Measurements from ENCODE around the gene RNASEH2B.

RNASEH2B gene

DNA sequence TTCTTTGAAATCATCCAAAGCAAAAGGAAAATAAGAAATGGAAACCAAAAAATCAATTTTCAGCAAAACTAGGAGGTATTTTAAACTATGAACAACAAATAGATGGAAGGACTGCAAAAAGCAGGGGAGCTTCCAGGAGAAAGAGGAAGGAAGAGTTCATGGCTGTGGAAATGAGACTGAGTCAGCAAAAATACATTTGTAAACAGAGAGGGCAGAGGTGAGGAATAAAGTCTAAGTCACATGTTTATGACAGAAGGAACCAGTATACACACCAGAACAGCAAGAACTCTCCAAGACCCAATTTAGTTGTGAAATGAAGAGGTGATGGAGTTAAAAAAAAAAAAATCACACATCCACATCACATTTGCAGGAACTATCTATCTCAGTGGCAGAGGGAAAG is 69.6 kb downstream of the RNASEH2B start:
- H3K4me3 ChIP-seq (ENCODE audit: insufficient read length, low read depth) = no peak overlapping the region
- H3K36me3 ChIP-seq (ENCODE audit: insufficient read depth, insufficient read length, low read length) = no peaks in the 10 kb centered on the region
- H3K9me3 ChIP-seq (ENCODE audit: insufficient read depth, low read length) = no peaks in the 10 kb centered on the region
- TF ChIP-seq SUZ12 (IDR thresholded peaks at IDR 0.05; ENCODE audit: extremely low read depth, insufficient read depth, insufficient read length) (no peak), ZNF274 (IDR thresholded peaks at IDR 0.05; ENCODE audit: low read depth, low read length) (no peak), YY1 (IDR thresholded peaks at IDR 0.05; ENCODE audit: insufficient read depth, insufficient read length) (no peak)
- H3K27me3 ChIP-seq (ENCODE audit: insufficient read depth, insufficient read length) = no peaks in the 10 kb centered on the region
- DNase-seq (ENCODE audit: low read depth, low spot score) = no peak
- H3K4me1 ChIP-seq (ENCODE audit: insufficient read depth, insufficient read length) = no peaks in the 10 kb centered on the region
- no peak overlapping the region for H3K9ac ChIP-seq (ENCODE audit: insufficient read length, low read depth)

DNA sequence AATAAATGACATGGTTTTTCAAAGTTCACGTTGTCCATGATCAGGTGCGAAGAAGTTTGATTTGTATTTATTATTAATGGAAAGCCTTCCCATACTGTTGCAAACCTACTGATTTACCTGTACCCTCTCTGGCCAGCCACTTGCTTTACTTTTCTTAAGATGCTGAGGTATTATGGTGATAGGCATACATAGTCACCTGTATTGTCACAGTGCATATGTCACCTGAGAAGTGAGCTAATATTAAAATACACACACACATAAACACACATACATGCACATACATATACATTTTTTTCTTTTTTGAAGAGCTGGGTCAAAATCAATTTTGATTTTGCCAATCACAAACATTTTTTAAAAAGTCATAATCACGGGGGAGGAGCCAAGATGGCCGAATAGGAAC is 72.1 kb downstream of the RNASEH2B start:
- no peaks in the 10 kb centered on the region for H3K27me3 ChIP-seq (ENCODE audit: insufficient read depth, insufficient read length)
- DNase-seq (ENCODE audit: low read depth, low spot score) = no peak
- H3K36me3 ChIP-seq (ENCODE audit: insufficient read depth, insufficient read length, low read length) = no peaks in the 10 kb centered on the region
- peak overlapping the region; percentile 26 for H3K4me3 ChIP-seq (ENCODE audit: insufficient read length, low read depth)
- no peaks in the 10 kb centered on the region for H3K4me1 ChIP-seq (ENCODE audit: insufficient read depth, insufficient read length)
- no peak for TF ChIP-seq ZNF274 (IDR thresholded peaks at IDR 0.05; ENCODE audit: low read depth, low read length)
- TF ChIP-seq SUZ12 (IDR thresholded peaks at IDR 0.05; ENCODE audit: extremely low read depth, insufficient read depth, insufficient read length) = no peak
- no peak overlapping the region for H3K9ac ChIP-seq (ENCODE audit: insufficient read length, low read depth)
- H3K9me3 ChIP-seq (ENCODE audit: insufficient read depth, low read length) = no peaks in the 10 kb centered on the region

DNA sequence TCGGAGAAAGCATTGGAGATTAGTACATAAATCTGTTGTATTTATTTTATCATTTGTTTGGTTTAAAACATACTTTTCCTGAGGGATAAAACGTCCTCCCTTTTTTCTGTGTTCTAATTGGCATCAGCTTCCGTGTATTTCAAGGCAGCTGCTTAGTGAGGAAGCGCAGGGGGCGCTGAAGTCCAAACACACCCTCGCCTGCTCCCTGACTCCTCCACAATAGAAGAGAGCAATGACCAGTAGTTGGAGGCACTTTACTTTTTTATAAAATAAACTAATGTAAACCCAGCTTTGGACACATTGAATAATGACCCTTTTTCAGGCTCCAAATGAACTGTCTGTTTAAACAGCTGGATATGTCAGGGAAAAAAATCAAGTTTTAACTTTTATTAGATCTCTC is 79.9 kb downstream of the RNASEH2B start:
- peak; percentile 18 for DNase-seq (ENCODE audit: low read depth, low spot score)
- H3K4me3 ChIP-seq (ENCODE audit: insufficient read length, low read depth) = no peak overlapping the region
- H3K36me3 ChIP-seq (ENCODE audit: insufficient read depth, insufficient read length, low read length) = no peaks in the 10 kb centered on the region
- no peaks in the 10 kb centered on the region for H3K4me1 ChIP-seq (ENCODE audit: insufficient read depth, insufficient read length)
- H3K9me3 ChIP-seq (ENCODE audit: insufficient read depth, low read length) = no peaks in the 10 kb centered on the region
- no peaks in the 10 kb centered on the region for H3K27me3 ChIP-seq (ENCODE audit: insufficient read depth, insufficient read length)
- H3K9ac ChIP-seq (ENCODE audit: insufficient read length, low read depth) = no peak overlapping the region
- TF ChIP-seq ZNF274 (IDR thresholded peaks at IDR 0.05; ENCODE audit: low read depth, low read length) (no peak), YY1 (IDR thresholded peaks at IDR 0.05; ENCODE audit: insufficient read depth, insufficient read length) (no peak), SUZ12 (IDR thresholded peaks at IDR 0.05; ENCODE audit: extremely low read depth, insufficient read depth, insufficient read length) (no peak)

DNA sequence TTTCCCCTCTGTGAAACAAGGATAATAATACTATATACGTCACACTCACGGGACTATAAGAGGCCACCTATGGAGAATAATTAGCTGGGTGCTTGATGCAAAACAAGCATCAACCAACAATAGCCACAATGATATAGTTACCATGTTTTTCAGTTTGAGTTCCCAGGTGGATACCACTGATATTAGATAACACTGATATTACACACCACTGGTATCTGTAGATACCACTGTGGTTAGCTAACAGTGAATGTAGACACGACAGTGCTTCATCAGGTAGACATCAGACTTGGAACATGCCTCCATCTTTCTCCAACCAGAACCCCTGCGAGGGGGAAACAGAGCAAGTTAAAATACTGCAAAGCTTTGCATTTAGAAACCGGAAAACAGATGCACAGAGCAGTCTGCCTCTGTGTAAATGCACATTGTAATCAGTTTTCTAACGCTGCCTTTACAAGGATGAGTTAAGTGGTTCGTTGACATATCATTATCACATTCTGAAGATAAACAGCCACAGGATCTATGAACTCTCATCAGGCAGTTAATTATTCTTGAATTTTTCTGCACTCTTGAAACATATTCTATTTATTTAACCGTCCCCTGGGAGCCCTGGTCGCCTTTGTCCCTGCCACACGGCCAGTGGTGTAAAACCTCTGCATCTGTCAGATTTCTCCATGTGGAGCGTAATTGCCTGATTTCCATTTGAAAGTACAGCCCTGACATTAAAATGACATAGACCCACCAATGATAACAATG is 80.7 kb downstream of the RNASEH2B start:
- Histone ChIP-seq H3K4me1 (ENCODE audit: insufficient read depth, insufficient read length) (no peaks in the 10 kb centered on the region), H3K9ac (ENCODE audit: insufficient read length, low read depth) (no peak overlapping the region), H3K4me3 (ENCODE audit: insufficient read length, low read depth) (no peak overlapping the region), H3K9me3 (ENCODE audit: insufficient read depth, low read length) (no peaks in the 10 kb centered on the region), H3K27me3 (ENCODE audit: insufficient read depth, insufficient read length) (no peaks in the 10 kb centered on the region), H3K36me3 (ENCODE audit: insufficient read depth, insufficient read length, low read length) (no peaks in the 10 kb centered on the region)
- no peak for DNase-seq (ENCODE audit: low read depth, low spot score)
- no peak for TF ChIP-seq SUZ12 (IDR thresholded peaks at IDR 0.05; ENCODE audit: extremely low read depth, insufficient read depth, insufficient read length)
- TF ChIP-seq YY1 (IDR thresholded peaks at IDR 0.05; ENCODE audit: insufficient read depth, insufficient read length) = no peak
- no peak for TF ChIP-seq ZNF274 (IDR thresholded peaks at IDR 0.05; ENCODE audit: low read depth, low read length)

DNA sequence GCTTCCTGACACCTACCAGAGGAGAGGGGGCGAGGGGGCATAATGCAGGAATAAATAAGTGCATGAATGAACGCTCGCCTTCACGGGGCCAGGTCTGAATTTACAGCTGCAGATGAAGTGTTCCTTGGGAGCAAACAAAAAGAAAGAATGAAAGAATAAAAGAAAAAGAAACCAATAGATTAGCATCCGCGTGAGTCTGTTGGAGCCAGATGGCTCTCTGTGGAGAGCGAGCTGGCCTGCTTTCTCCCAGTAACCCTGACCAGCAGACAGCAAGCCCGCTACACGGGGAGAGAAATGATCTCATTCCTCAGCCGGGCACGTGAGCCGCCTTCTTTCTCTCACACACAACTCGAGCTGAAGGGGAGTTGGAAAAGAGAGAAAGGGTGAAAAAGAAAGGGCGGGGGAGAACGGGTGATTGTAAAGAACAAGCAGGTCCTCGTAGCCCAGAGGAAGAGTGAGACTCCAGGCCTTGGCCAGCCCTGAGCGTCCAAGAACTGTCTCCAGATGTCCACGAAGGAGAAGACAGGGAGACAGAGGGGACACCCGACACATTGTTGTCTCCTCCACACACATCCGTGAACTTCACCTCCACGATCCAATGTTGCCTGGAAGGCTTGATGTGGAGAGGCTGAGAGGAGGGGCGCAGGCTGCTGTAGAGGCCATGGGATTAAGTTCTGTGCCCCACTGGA is 81.4 kb downstream of the RNASEH2B start:
- Histone ChIP-seq H3K9ac (ENCODE audit: insufficient read length, low read depth) (no peak overlapping the region), H3K4me3 (ENCODE audit: insufficient read length, low read depth) (no peak overlapping the region), H3K36me3 (ENCODE audit: insufficient read depth, insufficient read length, low read length) (no peaks in the 10 kb centered on the region), H3K4me1 (ENCODE audit: insufficient read depth, insufficient read length) (no peaks in the 10 kb centered on the region), H3K27me3 (ENCODE audit: insufficient read depth, insufficient read length) (no peaks in the 10 kb centered on the region), H3K9me3 (ENCODE audit: insufficient read depth, low read length) (no peaks in the 10 kb centered on the region)
- DNase-seq (ENCODE audit: low read depth, low spot score) = no peak
- TF ChIP-seq YY1 (IDR thresholded peaks at IDR 0.05; ENCODE audit: insufficient read depth, insufficient read length) (no peak), SUZ12 (IDR thresholded peaks at IDR 0.05; ENCODE audit: extremely low read depth, insufficient read depth, insufficient read length) (no peak), ZNF274 (IDR thresholded peaks at IDR 0.05; ENCODE audit: low read depth, low read length) (no peak)

DNA sequence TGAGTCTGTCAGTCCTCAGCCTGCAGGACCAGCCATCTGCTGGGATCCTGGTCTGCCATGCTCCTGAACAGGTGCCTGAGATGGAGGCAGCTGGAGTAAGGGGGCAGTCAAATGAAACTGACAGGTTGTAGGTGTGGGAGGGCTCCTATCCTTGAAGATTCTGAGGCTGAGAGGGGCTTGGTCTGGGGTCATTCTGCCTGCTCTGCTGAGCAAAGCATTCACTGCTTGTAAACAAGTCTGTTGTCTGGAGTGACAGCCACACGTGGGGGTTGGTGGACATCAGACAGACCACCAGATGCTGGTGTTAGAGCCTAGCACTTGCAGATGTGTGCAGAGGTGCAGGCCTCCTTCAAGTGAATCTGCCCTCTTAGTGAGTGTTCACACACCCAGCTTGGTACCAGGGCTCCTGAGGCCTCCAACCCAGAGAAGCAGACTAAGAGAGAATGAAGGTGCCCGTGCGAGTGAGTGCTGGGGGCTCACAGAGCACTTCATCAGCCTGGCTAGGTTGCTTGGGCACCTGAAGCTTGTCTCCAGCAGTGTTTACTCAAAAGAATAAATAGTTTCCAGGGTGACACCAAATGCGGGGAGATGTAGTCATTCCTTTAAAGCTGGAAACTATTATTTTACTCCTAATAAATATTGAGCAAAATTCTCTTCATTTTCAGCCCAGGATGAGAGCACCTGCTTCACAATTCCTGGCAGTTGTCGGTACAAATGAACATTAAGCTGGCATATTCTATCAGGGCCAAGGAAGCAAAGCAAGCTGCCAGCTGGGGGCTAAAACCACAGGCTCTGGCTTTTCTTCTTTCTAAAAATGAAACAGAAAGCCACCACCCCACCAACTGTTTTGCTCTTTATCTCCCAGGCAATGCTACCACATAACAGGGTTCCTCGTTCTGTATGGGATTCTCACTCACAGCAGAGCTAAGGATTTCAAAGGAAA is 82.3 kb downstream of the RNASEH2B start:
- no peak for DNase-seq (ENCODE audit: low read depth, low spot score)
- H3K9ac ChIP-seq (ENCODE audit: insufficient read length, low read depth) = no peak overlapping the region

More for the DNA sequence above, 82.3 kb downstream of the RNASEH2B start:
- Histone ChIP-seq H3K4me1 (ENCODE audit: insufficient read depth, insufficient read length) (no peaks in the 10 kb centered on the region), H3K4me3 (ENCODE audit: insufficient read length, low read depth) (no peak overlapping the region), H3K36me3 (ENCODE audit: insufficient read depth, insufficient read length, low read length) (no peaks in the 10 kb centered on the region), H3K27me3 (ENCODE audit: insufficient read depth, insufficient read length) (no peaks in the 10 kb centered on the region), H3K9me3 (ENCODE audit: insufficient read depth, low read length) (no peaks in the 10 kb centered on the region)
- no peak for TF ChIP-seq ZNF274 (IDR thresholded peaks at IDR 0.05; ENCODE audit: low read depth, low read length)
- no peak for TF ChIP-seq SUZ12 (IDR thresholded peaks at IDR 0.05; ENCODE audit: extremely low read depth, insufficient read depth, insufficient read length)
- TF ChIP-seq YY1 (IDR thresholded peaks at IDR 0.05; ENCODE audit: insufficient read depth, insufficient read length) = no peak
